Skeletal muscle tissue (tissue), 4 donors: ENCODE data around the gene LRRTM1. TPM values are rescaled to one million over a fixed set of nuclear protein-coding genes. Genes with fewer than 3 reads are reported as not detected.

Source experiments
- H3K27ac ChIP-seq: one replicate; pipeline ENCODE4 v1.7.0; 2013; ENCODE audit warnings: mild to moderate bottlenecking, low read depth, low read length, inconsistent platforms
- H3K27me3 ChIP-seq, 3 donors: one replicate each; pipeline ENCODE4 v1.7.0; 2013; ENCODE audit warnings: low read length in 3 of 3; ENCODE audit not compliant: control insufficient read depth in 3 of 3, insufficient read depth in 3 of 3
- H3K36me3 ChIP-seq, 3 donors: one replicate each; pipeline ENCODE4 v1.7.0; 2013; ENCODE audit warnings: low read length in 3 of 3; ENCODE audit not compliant: control insufficient read depth in 3 of 3, insufficient read depth in 3 of 3
- H3K4me1 ChIP-seq, 3 donors: one replicate each; pipeline ENCODE4 v1.7.0; 2013; ENCODE audit warnings: low read length in 3 of 3, mild to moderate bottlenecking in 3 of 3; ENCODE audit not compliant: control insufficient read depth in 3 of 3, insufficient read depth in 3 of 3
- H3K4me3 ChIP-seq, 3 donors: one replicate each; pipeline ENCODE4 v1.7.0; 2013; ENCODE audit warnings: low read length in 3 of 3
- H3K9ac ChIP-seq, 3 donors: one replicate each; pipeline ENCODE4 v1.7.0; 2013; ENCODE audit warnings: low read length in 3 of 3, mild to moderate bottlenecking in 3 of 3, moderate library complexity in 2 of 3, low read depth in 1 of 3
- H3K9me3 ChIP-seq, 3 donors: one replicate each; pipeline ENCODE4 v1.7.0; 2013; ENCODE audit warnings: low read length in 3 of 3; ENCODE audit not compliant: control insufficient read depth in 3 of 3
- total RNA-seq: library from RNA; depleted of rRNA; stranded (reverse); fragments of >200 nt; gene quantifications from one replicate; pipeline ENCODE4 v1.2.3, GENCODE V29; 2014
- donor health status: Osteomylitis.

The LRRTM1 gene
- total RNA-seq, 1 donor from 2014 or later = under 0.01 TPM

DNA sequence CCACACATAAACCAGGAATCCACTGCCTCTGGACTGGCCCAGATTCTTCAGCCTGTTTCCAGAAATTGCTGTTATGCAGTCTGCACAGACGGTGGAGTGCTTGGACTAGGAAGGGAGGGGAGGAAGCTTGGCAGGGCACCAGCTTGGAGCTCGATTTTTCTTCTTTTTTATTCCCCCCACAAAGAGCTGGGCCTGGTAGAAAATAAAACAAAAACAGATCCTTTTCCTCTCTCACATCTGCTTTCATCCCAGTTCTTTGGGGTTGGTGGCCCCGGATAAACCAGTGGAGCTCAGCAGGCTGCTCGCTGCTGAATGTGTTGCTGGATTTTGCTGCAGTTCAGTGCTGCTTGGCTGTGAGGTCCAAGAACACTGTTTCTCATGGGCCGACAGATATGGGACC lies 16.0 kb downstream of the LRRTM1 start:
- Histone ChIP-seq H3K4me3 (no peak overlapping the region), H3K27ac (no peak overlapping the region), H3K4me1 (peaks cover 0 to 7% (median 0%) of the 10 kb centered on the region in 3 donors), H3K27me3 (no peaks in the 10 kb centered on the region), H3K9me3 (no peaks in the 10 kb centered on the region), H3K9ac (no peak overlapping the region), H3K36me3 (no peaks in the 10 kb centered on the region)

DNA sequence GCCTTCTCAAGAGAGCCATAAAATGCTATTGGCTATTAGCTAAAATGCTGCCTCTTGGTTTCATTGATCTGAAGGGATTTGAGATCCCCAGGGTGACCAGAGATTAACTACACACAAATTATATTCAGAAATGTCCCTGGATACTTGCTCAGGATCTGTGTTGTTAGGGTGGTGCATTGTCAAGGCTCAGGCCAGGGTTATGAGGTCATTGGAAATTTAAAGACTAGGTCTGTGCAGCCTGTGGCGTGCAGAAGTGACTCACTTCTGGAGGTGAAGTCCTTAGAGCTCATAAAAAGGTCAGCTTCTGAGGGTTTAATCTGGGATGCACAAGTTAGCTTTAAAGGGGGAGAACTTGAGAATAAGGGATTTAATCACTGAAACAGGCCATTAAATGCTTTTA lies 23.5 kb downstream of the LRRTM1 start:
- no peaks in the 10 kb centered on the region for H3K4me1 ChIP-seq
- no peak overlapping the region for H3K27ac ChIP-seq
- H3K9me3 ChIP-seq = no peaks in the 10 kb centered on the region
- no peak overlapping the region for H3K4me3 ChIP-seq
- H3K9ac ChIP-seq = no peak overlapping the region
- H3K27me3 ChIP-seq = no peaks in the 10 kb centered on the region
- H3K36me3 ChIP-seq = no peaks in the 10 kb centered on the region

DNA sequence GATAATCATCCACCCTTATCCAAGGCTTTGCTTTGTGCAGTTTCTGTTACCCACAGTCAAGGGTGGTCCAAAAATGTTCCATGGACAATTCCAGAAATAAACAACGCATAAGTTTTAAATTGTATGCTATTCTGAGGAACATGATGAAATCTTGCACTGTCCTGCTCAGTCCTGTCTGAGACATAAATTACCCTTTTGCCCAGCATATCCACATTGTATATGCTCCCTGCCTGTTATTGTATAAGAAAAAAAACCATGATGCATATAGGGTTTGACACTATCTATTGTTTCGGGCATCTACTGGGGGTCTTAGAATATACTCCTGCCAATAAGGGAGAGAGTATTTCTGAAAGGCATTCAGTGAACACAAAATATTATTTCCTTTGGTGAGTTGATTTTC lies 24.0 kb downstream of the LRRTM1 start:
- H3K9me3 ChIP-seq = no peaks in the 10 kb centered on the region
- H3K36me3 ChIP-seq = no peaks in the 10 kb centered on the region
- no peaks in the 10 kb centered on the region for H3K4me1 ChIP-seq
- H3K27me3 ChIP-seq = no peaks in the 10 kb centered on the region
- no peak overlapping the region for H3K9ac ChIP-seq
- no peak overlapping the region for H3K27ac ChIP-seq
- H3K4me3 ChIP-seq = no peak overlapping the region

DNA sequence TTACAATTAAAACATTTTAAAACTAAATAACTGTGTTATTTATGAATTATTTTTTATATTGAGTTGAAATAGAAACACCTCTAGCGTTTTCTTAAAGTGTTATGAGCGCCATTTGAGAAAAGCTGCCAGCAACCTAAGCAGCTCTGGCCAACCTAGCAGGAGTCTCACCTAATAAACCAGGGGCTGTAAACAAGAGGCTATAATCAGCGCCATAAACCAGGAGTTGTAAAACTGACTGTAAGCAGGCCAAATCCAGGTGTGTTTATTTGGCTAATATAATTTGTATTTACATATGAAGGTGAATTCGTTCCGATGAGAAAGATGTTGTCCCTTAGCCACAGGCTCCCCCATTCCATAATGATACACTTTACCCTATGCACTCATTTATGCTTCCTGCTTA lies 34.7 kb downstream of the LRRTM1 start:
- Histone ChIP-seq H3K27me3 (no peaks in the 10 kb centered on the region), H3K36me3 (no peaks in the 10 kb centered on the region)

DNA sequence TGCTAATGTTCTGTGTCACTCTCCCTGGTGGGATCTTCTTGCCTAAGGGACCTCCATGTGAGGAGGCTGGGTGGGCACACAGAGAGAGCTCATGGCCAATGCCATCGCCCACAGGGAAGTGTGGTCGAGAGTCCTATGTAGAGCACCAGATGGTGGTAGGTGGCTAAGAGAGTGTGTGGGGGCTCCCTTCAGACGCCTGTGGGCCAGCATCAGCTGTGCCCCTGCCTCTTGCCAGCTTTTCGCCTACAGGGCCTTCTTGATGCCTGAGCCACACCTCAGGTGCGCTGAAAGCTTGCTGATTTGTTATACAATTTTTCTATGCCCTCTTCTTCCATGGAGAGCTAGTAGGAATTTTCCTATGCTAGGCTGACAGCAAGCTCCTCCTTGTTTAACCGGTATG lies 38.3 kb downstream of the LRRTM1 start:
- Histone ChIP-seq H3K4me3 (no peak overlapping the region), H3K9me3 (no peaks in the 10 kb centered on the region), H3K27ac (no peak overlapping the region), H3K27me3 (no peaks in the 10 kb centered on the region), H3K4me1 (no peaks in the 10 kb centered on the region), H3K9ac (no peak overlapping the region), H3K36me3 (no peaks in the 10 kb centered on the region)

More for the DNA sequence above, 34.7 kb downstream of the LRRTM1 start:
- no peaks in the 10 kb centered on the region for H3K4me1 ChIP-seq
- H3K4me3 ChIP-seq = no peak overlapping the region
- no peaks in the 10 kb centered on the region for H3K9me3 ChIP-seq
- no peak overlapping the region for H3K27ac ChIP-seq
- no peak overlapping the region for H3K9ac ChIP-seq

GRCh38 chr2:80259292-80259691 lies 45.3 kb downstream of the LRRTM1 start:
- Histone ChIP-seq H3K9ac (no peak overlapping the region), H3K4me3 (no peak overlapping the region), H3K36me3 (no peaks in the 10 kb centered on the region), H3K27me3 (no peaks in the 10 kb centered on the region), H3K9me3 (no peaks in the 10 kb centered on the region), H3K27ac (no peak overlapping the region), H3K4me1 (no peaks in the 10 kb centered on the region)

GRCh38 chr2:80258793-80259192 lies 45.8 kb downstream of the LRRTM1 start:
- no peaks in the 10 kb centered on the region for H3K27me3 ChIP-seq
- no peaks in the 10 kb centered on the region for H3K4me1 ChIP-seq
- H3K9me3 ChIP-seq = no peaks in the 10 kb centered on the region
- no peak overlapping the region for H3K4me3 ChIP-seq
- no peak overlapping the region for H3K27ac ChIP-seq
- H3K9ac ChIP-seq = no peak overlapping the region
- H3K36me3 ChIP-seq = no peaks in the 10 kb centered on the region

GRCh38 chr2:80258341-80258740 lies 46.2 kb downstream of the LRRTM1 start:
- Histone ChIP-seq H3K36me3 (no peaks in the 10 kb centered on the region), H3K9ac (no peak overlapping the region), H3K27ac (no peak overlapping the region), H3K4me1 (no peaks in the 10 kb centered on the region), H3K4me3 (no peak overlapping the region), H3K27me3 (no peaks in the 10 kb centered on the region), H3K9me3 (no peaks in the 10 kb centered on the region)

GRCh38 chr2:80257450-80257849 lies 47.1 kb downstream of the LRRTM1 start:
- Histone ChIP-seq H3K9ac (no peak overlapping the region), H3K27ac (no peak overlapping the region), H3K4me1 (no peaks in the 10 kb centered on the region), H3K27me3 (no peaks in the 10 kb centered on the region), H3K9me3 (no peaks in the 10 kb centered on the region), H3K4me3 (no peak overlapping the region), H3K36me3 (no peaks in the 10 kb centered on the region)

GRCh38 chr2:80256782-80257167 lies 47.8 kb downstream of the LRRTM1 start:
- Histone ChIP-seq H3K36me3 (no peaks in the 10 kb centered on the region), H3K27me3 (no peaks in the 10 kb centered on the region), H3K4me1 (no peaks in the 10 kb centered on the region), H3K4me3 (no peak overlapping the region), H3K9me3 (no peaks in the 10 kb centered on the region), H3K27ac (no peak overlapping the region), H3K9ac (no peak overlapping the region)
